ENCODE measurements around the gene PINK1.

Gene PINK1

DNA sequence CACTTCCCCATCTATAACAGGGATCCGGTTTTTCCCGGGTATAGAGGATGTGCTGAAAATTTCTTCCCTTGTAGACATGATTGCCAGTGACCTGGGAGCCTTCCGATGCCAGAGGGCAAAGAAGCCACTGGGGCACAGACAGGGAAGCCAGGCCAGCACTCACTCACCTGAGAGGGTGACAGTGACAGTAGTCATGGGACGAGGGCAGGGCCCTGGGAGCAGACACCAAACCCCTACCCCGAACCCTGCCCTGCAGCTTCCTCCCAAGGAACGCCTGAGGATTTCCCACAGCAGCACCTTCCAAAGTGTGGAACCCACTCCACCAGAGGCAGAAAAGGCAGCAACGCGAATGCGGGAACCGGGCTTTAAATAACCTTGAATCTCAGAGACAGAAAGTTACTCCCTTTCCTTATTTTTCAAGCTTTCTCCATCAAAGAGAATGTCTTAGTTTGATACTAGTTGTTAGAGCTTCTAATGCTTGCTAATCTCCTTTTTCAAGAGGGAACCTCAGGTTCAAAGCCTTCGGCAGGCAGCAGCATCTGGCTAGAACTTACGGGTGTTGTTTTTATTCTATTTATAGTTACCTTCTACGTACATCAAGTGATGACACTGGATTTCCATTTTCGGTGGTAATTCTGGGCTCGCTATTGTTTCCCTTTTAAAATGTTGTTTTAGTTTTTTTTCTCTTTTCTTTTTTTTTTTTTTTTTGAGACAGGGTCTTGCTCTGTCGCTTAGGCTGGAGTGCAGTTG lies 25.1 kb downstream of the PINK1 start:
- H3K4me1 ChIP-seq (ENCODE audit: control insufficient read depth, insufficient read depth, low read length), result no peaks in the 10 kb centered on the region
- no peak overlapping the region for H3K27ac ChIP-seq (ENCODE audit: extremely low read depth, low read depth, low read length)
- ChIA-PET POLR2A (no interaction called here), CTCF (interaction anchor here (0.7 kb wide), 1 partner anchor 9 kb away, joined by 3 read pairs; no protein-coding TSS in a partner anchor)
- peaks cover 27 to 68% of the 10 kb centered on the region in 2 experiments for H3K36me3 ChIP-seq (ENCODE audit: control insufficient read depth in 2 of 2, insufficient read depth in 1 of 2, low read length in 2 of 2)
- no peaks in the 10 kb centered on the region for H3K9me3 ChIP-seq (ENCODE audit: control insufficient read depth, insufficient read depth, low read depth, low read length)
- no peak overlapping the region for H3K4me3 ChIP-seq (ENCODE audit: low read depth, low read length)
- TF ChIP-seq ZNF621 (tag by site-specific recombination; IDR thresholded peaks at IDR 0.05) (no peak), ZNF518A (tag by site-specific recombination; conservative IDR thresholded peaks at IDR 0.05; ENCODE audit: low read depth) (no peak), ZNF624 (tag by site-specific recombination; IDR thresholded peaks at IDR 0.05) (no peak), ZNF266 (tag by site-specific recombination; IDR thresholded peaks at IDR 0.05; ENCODE audit: low read depth) (no peak), ZNF501 (tag by site-specific recombination; IDR thresholded peaks at IDR 0.05) (no peak), ZNF473 (tag by site-specific recombination; IDR thresholded peaks at IDR 0.05) (no peak), ZNF133 (tag by site-specific recombination; IDR thresholded peaks at IDR 0.05) (no peak)
- TF ChIP-seq, protein P1, sequence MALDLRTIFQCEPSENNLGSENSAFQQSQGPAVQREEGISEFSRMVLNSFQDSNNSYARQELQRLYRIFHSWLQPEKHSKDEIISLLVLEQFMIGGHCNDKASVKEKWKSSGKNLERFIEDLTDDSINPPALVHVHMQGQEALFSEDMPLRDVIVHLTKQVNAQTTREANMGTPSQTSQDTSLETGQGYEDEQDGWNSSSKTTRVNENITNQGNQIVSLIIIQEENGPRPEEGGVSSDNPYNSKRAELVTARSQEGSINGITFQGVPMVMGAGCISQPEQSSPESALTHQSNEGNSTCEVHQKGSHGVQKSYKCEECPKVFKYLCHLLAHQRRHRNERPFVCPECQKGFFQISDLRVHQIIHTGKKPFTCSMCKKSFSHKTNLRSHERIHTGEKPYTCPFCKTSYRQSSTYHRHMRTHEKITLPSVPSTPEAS (tag by site-specific recombination; IDR thresholded peaks at IDR 0.05), result no peak

DNA sequence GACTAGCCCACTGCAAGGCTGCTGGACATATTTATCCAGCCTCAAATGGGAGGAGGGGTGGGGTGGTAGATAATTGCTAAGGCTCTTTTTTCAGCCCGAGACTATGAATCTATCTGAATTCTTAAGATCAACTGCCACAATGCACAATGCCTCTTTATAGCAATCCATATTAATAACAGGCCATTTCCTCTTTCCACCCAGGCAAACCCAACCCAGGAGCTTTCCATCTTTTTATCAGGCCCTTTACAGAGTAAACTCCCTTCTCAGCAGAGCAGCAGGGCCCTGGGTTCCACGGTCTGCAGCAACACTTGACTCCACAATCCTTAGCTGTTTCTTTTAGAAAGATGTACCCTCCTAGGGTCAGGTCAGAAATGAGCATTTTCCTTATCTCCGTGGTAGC lies 27.1 kb downstream of the PINK1 start:
- ChIA-PET POLR2A (interaction anchor here (1.3 to 2.4 kb wide), 4 partner anchors 10 to 37 kb away, joined by 7 to 24 read pairs (median 10); no protein-coding TSS in a partner anchor), CTCF (interaction anchor here (0.8 to 1.3 kb wide), 2 partner anchors 36 to 85 kb away, joined by 6 read pairs; no protein-coding TSS in a partner anchor)
- H3K4me3 ChIP-seq (ENCODE audit: low read depth, low read length), result peak overlapping the region; percentile 72
- no peaks in the 10 kb centered on the region for H3K4me1 ChIP-seq (ENCODE audit: control insufficient read depth, insufficient read depth, low read length)
- peaks cover 16 to 48% of the 10 kb centered on the region in 2 experiments for H3K36me3 ChIP-seq (ENCODE audit: control insufficient read depth in 2 of 2, insufficient read depth in 1 of 2, low read length in 2 of 2)
- H3K27ac ChIP-seq (ENCODE audit: extremely low read depth, low read depth, low read length), result peak overlapping the region; percentile 49; the same call in 1 of the 2 replicates
- TF ChIP-seq ZFP41 (tag by site-specific recombination; IDR thresholded peaks at IDR 0.05; ENCODE audit: borderline replicate concordance), result no peak
- no peak for TF ChIP-seq ZEB2 (tag by site-specific recombination; IDR thresholded peaks at IDR 0.05)
- TF ChIP-seq ZNF792 (tag by site-specific recombination; IDR thresholded peaks at IDR 0.05), result no peak
- no peak for TF ChIP-seq ZXDB (tag by site-specific recombination; IDR thresholded peaks at IDR 0.05)
- no peak for TF ChIP-seq ZNF132 (tag by site-specific recombination; IDR thresholded peaks at IDR 0.05; ENCODE audit: borderline replicate concordance)
- no peak for TF ChIP-seq ZNF146 (tag by site-specific recombination; IDR thresholded peaks at IDR 0.05)
- no peak for TF ChIP-seq ZNF214 (tag by site-specific recombination; IDR thresholded peaks at IDR 0.05; ENCODE audit: borderline replicate concordance)
- no peaks in the 10 kb centered on the region for H3K9me3 ChIP-seq (ENCODE audit: control insufficient read depth, insufficient read depth, low read depth, low read length)

All from HEK293 (cell line).